Non-pigmented ciliary epithelial cell (primary cell): ENCODE data around the gene RNU1-1.
"Not testable (repeated sequence)": the region's sequence is repeated elsewhere in the genome, so short reads cannot be mapped to it uniquely, and the experiment has no call there.

ENCODE experiments used
- DNase-seq: peaks from one replicate; pipeline ENCODE4 v3.0.0-alpha.2; 2010; ENCODE audit warnings: low read depth

RNU1-1 gene

DNA sequence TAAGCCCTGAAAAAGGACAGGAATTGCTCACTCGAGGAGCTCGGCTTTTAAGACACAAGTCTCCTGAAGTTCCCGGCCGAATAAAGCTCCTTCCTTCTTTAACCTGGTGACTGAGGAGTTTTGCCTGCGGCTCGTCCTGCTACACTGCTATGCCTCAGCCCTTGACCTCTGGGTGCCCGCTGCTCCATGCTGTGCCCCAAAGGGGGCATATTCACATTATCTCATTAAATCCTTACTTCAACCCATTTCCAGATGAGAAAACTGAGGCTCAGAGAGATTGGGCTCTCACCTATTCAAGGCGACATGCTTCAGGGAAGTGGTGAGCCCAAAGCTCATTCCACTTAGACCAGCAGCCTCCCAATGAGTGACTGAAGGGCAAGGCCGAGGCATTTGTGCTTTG is 20.4 kb downstream of the RNU1-1 start:
- not testable (repeated sequence) for DNase-seq

DNA sequence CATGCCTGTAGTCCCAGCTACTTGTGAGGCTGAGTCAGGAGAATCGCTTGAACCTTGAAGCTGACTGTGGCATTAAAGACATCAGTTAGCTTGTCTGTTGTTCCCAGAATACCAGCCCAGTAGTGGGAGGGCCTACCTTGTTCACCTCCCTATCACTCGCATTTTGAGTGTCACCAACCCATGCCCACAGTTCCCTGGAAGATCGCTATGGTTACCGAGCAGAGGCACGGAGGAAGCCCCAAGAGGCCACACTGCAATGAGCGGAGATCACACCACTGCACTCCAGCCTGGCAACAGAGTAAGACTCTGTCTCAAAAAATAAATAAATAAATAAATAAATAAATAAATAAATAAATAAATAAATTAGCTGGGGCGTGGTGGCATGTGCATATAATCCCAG is 21.1 kb downstream of the RNU1-1 start:
- DNase-seq = not testable (repeated sequence)

DNA sequence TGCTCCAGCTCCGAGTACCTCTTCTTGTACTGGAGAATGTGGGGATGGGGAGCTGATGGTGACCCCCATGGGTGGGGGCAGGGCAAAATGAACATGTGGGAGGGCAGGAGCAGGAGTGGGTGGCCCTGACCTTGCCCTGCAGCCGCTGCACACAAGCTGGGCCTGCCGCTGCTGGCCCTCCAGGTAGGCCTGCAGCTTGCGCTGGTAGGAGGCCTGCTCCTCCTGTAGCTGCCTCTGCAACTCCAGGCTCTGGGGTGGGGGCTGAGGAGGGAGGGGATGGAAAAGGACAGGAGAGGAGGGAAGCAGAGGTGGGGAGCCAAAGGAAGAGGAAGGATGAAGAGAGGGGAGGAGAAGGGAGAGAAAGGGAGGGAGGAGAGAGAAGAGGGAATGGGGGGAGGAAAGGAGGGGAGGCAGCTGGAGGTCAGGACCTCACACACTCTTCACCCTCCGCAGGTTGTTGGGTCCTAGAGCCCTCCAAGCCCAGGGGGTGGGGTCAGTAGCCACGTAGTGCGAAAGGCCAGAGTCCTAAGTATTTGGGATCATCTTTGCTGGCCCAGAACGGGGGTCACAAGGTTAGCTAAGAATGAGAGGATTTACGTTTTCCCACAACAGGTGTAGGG is 22.9 kb downstream of the RNU1-1 start:
- no peak for DNase-seq

DNA sequence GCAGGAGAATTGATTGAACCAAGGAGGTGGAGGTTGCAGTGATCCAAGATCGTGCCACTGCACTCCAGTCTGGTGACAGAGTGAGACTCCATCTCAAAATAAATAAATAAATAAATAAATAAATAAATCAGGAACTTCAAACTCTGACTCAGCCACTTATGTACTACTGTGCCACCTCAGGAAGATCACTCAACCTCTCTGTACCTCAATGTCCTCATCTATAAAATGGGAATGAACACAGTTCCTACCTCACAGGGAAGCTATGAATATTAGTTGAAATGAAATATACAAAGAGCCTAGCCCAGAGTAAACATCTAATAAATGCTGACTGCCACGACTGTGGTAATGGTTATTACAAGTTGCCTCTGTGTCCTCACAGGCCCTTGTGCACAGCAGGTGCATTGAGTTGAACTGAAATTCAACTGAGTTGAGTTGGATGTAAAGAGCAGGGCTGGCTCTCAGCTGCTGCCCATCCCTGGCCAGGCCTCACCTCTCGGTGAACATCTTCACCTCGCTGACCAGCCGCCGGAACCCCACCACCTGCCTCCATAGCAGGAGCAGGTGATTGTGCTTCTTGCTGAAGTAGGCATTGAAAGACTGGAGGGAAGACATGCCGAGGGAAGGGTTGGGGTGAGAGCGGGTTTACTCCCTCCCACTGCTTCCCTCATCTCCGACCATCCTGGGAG is 24.7 kb downstream of the RNU1-1 start:
- DNase-seq = not testable (repeated sequence)

DNA sequence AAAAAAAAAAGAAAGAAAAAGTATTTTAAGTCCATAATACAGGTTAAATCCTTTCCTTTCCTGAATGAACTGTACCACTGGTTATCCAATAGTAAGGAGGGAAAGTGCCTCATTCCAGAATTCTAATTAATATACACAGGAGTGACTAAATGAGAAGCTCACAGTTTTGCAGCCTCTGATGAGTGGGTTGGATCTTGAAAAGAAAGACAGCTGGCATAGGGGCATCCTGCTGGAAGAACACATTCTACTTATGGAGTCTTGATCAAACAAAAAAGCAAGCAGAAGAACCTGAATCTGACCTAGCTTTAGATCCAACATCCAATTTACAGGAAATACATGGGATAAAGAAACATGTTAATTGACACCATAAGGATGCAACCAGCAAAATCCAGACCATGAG is 27.1 kb downstream of the RNU1-1 start:
- DNase-seq = not testable (repeated sequence)

DNA sequence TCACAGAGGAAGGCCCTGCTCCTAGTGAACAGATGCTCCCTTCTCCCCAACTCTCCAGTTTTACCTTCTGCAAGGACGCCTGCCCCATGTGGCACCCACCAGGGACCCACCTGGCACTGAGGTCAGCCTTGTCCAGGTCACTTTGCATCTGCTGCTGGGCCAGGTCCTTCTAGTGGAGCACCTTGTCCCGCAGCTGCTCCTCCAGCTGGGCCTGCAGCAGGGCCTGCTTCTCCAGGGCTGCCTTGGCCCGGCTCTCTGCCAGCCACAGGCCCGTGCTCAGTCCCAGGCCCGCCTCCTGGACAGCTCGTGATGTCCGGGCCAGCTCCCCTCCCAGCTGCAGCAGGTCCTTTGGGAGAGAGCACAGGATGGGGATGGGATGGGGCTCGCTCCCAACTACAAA is 27.8 kb downstream of the RNU1-1 start:
- not testable (repeated sequence) for DNase-seq

DNA sequence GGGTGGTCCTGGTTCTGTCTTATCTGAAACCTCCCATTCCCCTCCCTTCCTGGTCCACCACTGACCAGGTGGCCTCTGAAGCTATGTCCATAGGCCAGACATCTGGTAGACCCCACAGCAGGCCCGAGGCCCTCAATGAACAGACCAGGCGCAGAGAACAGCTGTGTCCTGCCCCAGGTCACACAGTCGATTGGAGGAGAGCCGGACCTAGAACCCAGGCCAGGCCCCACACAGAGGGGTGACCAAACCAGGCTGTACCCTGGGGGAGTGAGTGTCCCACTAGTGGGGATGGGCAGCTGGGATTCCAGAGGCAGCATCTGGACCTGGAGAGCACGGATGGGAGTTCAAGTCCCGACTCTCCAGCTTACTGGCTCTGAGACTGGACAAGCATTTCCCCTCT is 29.2 kb downstream of the RNU1-1 start:
- DNase-seq = no peak

DNA sequence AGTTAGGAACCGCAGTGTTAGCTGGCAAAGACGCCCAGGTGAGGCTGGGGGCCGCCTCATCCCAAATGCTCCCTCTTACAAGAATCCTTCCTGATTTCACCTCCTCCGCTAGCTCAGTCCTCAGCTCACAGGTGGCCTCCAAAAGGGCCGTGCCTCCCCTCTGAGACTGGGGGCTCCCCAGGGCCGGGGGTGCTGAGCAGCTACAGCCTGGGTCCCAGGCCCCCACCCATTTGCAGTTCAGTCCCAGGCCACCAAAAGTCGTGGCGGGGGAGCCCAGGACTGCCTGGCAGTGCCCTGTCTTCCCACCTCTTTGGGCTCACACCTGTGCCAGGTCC is 29.6 kb downstream of the RNU1-1 start:
- DNase-seq = no peak

DNA sequence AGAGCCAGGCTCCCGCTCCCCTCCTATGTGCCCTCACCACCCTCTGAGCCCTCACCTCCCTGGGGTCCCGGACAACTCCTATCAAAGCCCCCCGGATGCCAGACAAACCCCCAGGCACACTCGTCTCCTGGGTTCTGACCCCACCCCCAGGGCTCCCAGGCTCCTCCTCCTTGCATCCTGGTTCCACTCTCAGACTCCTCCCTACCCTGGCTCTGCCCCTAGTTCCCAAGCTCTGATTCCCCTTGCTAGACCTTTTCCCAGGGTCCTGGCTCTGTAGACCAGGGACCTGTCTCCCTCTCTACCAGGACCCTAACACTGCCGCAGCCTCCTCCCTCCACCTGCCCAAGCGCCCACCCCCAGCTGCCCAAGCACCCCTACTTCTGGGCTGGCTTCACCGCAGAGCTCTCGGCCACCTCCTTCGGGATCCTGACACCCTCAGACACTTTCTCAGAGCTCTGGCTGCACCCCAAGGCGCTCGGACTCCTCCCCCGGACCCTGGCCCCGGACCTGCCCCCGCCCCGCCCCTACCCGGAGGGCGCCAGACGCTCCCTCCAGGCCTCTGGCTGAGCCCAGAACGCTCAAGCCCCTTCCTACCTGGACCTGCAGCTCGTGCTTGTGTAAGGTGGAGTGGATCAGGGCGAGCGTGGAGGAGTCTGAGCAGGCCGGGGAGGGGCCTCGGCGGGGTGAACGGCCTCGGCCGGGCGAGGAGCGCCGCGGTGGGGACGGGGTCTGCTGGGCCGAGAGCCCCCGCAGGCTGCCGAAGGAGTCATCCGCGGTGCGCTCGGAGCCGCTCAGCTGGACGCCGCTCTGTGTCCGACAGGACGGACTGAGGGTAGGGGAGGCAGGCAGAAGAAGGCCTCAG is 30.2 kb downstream of the RNU1-1 start:
- not testable (repeated sequence) for DNase-seq

DNA sequence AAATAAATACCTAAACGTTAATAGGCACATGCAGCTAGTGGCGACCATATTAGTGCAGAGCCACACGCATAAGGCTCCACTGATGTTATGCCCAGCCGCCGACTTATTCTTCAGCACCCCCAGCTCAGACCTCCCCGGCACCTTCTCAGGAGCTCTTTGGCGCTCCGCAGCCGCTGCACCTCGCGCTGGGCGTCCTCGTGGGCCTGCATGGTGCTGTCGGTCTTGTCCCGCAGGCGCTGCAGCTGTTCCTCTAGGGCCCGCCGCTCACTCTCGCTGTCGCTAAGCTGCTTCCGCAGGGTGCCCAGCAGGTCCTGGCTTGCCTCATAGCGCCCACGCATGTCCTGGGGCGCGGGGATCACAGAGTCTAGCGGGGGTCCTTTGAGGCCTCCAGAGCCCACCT is 30.9 kb downstream of the RNU1-1 start:
- DNase-seq = not testable (repeated sequence)

DNA sequence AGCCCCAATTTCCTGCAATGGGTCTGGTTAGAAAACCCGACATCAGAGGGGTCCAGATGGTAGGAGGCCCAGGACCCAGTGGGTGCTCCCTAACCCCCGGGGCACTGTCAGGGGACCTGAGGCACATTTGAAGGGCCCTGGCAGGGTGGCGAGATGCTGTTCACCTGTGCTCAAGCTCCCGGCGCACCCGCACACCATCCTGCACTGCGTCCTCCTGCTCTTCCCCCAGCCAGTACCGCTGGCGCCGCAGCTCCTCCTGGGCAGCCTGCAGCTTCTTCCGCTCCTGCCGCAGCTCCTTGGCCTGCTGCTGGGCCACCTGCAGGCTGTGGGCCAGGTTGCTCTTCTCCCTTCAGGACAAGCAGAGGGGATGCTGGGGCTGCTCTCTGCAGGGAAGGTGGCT is 36.0 kb downstream of the RNU1-1 start:
- DNase-seq = no peak

DNA sequence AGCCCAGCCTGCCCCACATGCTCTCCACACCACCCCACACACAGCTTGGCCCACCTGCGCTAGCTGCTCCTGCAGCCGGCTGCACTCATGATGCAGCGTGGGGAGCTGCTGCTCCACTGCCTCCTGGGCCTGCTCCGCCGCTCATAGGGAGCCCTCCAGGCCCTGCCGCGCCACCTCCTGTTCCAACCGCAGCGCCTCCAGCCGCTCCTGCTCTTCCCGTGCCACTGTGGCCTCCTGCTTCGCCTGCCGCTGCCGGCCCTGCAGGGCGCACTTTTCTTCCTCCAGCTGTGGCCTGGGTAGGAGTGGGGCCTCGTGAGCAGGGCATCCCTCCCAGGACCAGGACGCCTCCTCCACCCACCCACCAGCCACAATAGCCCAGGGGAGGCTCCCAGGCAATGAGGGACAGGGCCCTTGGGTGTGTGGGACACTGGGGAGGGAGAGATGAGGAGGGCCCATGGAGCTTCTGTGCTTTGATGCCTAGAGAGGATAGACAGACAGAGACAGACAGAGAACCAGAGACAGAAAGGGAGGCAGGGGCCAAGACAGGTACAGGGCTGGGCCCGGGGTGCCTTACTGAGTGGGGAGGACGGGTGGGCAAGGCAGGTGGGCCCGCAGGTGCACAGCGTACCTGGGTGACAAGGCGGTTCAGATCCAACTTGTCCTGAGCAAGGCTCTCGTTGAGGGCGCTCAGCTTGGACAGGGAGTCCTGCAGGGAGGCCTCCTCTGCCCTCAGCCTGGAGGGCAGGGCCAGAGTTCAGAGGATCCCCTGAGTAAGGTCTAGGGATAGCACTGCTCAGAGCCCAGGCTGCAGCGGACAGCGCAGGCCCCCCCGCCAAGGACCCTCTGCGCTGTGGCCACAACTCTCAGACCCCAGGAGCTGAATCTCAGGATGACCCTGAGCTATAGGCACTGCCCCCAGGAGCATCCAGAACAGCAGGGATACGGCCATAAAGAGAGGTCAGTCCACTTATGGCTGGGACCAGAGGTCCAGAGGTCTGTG is 38.0 kb downstream of the RNU1-1 start:
- not testable (repeated sequence) for DNase-seq

DNA sequence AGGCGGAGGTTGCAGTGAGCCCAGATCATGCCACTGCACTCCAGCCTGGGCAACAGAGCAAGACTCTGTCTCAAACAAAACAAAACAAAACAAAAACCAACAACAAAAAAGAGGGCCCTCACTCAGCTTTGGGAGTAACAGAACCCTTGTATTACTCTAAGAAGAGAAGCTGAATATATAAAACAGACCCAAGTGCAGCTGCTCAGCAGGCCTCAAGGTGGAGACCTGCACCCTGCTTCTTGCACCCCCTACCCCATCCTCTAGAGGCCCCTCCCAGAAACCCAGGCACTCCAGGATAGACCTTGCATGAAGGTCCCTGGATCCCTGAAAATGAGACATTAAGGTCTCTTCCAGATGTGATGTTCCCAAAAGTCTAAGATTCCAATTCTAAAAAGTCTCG is 39.2 kb downstream of the RNU1-1 start:
- not testable (repeated sequence) for DNase-seq

DNA sequence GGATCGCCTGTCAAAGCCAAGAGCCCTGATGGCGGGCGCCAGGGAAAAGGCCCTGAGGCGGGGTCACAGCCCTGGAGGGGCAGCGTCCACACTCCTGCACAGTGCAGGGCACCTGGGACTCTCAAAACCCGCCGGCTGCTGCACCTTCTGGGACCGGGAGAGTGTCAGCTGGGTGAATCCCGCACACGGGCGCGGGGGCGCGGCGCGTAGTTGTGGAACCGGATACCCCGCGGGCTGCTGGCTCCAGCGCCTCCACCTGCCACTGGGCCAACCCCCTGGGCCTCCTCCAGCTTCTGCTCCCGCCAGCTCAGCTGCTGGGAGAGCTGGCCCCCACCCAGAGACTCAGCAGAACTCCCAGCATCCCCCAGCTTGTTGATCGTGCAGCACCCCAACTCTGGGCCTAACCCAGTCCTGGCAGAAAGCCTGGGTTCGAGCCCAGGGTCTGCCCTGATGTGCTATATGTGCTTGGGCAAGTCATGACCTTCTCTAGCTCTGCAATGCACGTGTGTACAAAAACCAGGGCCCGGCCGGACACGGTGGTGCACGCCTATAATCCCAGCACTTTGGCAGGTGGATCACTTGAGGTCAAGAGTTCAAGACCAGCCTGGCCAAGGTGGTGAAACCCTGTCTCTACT is 39.8 kb downstream of the RNU1-1 start:
- DNase-seq = no peak

DNA sequence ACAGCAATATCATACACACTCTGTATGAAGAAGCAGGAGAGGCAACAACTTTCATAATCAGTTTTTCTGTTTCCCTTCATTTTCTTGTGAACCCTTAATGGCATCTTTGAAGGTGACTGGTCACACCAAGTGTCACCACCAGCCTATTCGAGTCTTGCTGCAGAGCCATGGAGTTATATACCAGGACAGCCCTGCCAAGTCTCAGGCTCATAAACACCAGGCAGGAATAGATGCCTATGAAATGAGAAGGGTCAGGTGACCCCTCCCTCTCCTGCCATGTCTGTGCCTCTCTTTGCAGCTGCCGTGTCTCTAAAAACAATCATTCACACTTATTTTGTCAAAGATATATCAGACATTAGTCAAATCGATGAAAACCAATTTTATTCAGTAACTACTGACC is 45.5 kb downstream of the RNU1-1 start:
- no peak for DNase-seq

DNA sequence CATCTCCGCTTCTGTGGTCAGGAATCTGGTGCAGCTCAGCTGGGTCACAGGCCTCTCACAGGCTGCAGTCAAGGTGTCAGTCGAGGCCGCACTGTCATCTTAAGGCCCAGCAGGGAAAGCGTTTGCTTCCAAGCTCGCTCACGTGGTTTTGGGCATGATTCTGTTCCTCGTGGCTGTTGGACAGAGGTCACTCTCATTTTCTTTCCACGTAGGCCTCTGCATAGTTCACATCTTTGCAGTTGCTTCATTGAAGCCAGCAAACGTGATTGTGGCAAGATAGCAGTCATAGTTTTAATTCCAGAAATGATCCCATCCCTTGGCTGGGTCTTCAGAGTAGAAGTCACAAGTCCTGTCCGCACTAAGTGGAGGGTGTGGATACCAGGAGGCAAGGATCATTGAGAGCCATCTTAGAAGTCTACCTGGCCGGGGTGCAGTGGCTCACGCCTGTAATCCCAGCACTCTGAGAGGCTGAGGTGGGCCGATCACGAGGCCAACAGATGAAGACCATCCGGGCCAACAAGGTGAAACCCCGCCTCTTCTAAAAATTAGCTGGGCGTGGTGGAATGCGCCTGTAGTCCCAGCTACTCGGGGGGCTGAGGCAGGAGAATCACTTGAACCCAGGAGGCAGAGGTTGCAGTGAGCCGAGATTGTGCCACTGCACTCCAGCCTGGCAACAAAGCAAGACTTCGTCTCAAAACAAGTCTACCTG is 49.0 kb downstream of the RNU1-1 start:
- peak; percentile 3 for DNase-seq
